Effector CD4-positive, alpha-beta T cell (primary cell): ENCODE measurements around the gene PER1.
"Not testable (repeated sequence)": the region's sequence is repeated elsewhere in the genome, so short reads cannot be mapped to it uniquely, and the experiment has no call there.

ENCODE experiments used
- DNase-seq: peaks from one replicate; pipeline ENCODE4 v3.0.0-alpha.2; 2020
- total RNA-seq: gene quantifications from one replicate; lab custom pipeline; 2026; lab: John Stamatoyannopoulos, UW

PER1 gene
- total RNA-seq: 689 reads per million, percentile 99 among the genes with 10 or more reads in this experiment

DNA sequence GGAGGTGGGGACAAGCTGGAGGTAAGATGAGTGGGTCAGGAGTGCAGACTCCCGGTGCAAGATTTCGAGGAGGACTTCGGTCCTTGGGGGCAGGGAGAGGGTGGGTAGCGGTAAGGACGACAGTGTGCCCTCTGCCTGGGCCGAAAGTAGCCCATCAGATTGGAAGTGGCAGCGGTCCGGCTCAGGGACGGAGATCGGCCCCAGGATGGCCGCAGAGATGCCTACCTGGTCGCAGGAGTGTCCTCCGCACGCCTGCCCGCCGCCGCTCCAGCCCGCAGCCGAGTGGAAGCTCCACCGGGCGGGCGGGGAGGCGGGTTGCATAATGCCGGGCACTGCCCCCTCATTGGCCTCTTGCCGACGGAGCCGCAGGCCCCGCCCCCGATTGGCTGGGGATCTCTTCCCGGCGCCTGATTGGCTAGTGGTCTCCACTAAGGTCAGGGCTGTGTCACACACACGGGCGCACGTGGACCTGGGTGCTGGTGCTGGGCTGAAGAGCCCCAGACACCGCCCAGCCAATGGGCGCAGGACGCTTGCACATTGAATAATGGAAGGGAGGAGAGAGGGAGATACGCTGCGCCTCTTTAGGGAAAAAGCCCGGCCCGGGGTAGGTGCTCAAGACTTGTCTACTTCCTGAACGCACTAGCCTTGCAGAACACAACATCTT is at the start of gene PER1:
PER1 (minus strand) TSS at position 293 of the 664 bp plus-strand sequence. CDS start 1,698 bp downstream, outside the sequence.
- DNase-seq: peak; percentile 80

DNA sequence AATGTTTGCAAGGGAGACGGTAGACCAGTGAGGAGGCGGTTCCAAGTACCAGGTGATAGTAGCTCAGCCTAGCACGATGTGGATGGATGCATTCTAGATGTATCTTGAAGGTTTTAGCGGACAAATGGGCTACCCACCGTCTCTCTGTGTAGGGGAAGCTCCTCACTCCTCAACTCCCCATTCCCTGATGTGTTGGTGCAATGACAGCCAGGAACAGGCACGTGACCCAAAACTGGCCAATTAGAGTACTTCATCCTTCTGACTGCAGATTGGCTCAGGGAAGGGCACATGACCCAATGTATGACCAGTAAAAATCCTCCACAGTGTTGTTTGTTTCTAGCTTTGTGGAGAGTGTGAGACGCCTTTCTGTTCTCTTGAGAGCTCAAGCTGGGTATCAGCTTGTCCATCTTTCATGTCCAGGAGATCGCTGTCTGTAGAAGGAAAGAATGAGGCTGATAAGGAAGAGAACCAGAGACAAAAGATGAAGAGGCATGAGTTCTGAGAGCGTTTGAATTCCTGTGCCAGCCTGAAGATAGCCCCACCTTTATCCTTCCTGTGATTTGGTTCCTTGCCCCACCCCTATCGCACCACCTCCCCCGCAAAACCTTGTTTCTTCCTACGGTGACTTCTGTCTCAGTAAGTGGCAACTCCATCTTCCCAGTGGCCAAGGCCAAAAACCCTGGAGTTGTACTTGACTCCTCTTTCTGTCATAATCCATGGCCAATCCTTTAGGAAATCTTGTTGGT is 40.0 kb upstream of the PER1 start:
- DNase-seq: peak; percentile 28

- DNase-seq: no peak
Observed at GRCh38 chr17:8190506-8190905, 38.3 kb upstream of the PER1 start.

DNA sequence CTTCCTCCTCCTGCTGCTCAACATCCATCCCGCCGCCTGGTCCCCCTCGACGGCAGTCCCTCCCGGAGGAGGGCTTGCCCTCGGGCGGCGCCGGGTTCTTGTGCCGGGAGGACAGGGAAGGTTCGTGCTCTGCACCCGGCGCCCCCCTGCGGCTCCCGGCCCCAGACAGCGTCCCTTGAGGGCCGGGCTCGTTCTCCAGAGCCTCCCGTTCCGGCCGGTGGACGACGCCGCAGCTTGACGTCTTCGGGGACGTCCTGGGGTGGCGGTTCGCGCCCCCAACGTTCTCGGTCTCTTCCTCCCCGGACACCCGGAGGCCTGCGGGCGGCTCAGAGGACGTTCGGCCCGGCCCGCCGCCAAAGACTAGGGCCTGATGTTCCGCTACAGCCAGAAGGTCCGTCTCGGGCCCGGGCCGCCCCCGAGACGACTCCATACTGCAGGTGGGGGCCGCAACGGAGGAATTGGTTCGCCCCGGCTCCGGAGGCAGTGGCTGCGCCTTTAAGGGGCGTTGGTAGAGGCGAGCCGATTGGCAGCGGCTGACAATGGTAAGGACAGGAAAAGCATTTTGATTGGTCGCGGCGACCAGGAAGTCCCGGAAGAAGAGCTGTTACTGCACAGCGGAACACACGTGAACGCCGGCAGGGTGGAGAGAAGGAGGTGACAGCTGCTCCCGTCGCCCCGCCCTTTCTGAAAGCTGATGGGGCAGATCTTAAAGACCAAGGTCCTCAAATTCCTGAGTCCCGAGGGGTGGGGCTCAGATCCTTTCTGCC is 37.7 kb upstream of the PER1 start, which contains the start of gene BORCS6:
BORCS6 (minus strand) TSS at position 470 of the 767 bp plus-strand sequence; CDS start at position 430, 40 bp downstream.
- DNase-seq: peak; percentile 93

DNA sequence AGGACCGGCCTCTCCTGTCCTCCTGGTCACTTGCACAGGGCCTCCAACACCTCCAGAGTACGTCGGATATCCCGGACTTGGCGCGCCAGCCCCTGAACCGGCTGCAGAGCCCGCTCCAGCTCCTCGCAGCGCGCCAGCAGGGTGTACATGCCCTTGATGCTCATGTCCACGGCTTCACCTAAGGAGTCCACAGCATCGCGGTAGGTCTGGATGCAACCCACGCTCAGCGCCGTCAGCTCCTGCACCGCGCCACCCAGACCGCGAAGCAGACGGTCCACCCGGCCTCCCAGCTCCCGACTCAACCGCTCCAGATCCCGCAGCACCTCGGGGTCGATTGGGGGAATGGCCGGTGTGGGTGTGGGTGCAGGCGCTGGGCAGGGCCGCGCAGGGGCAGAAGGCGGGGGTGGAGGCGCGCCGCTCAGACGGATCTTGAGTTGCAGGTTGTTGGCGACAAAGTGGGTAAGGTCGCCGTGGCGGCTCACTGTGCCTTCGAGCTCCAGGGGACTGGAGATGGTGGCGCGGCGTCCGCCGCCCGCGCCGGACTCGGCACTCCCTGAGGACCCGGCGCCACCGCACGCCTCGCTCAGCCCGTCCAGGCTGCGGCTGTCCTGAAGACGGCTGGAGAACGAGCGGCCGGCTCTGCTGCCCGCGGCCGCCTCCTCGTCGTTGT is 37.0 kb upstream of the PER1 start:
- no peak for DNase-seq

GRCh38 chr17:8188263-8188839 is 36.1 kb upstream of the PER1 start:
- no peak for DNase-seq

GRCh38 chr17:8187517-8188262 is 35.5 kb upstream of the PER1 start:
- peak; percentile 76 for DNase-seq

DNA sequence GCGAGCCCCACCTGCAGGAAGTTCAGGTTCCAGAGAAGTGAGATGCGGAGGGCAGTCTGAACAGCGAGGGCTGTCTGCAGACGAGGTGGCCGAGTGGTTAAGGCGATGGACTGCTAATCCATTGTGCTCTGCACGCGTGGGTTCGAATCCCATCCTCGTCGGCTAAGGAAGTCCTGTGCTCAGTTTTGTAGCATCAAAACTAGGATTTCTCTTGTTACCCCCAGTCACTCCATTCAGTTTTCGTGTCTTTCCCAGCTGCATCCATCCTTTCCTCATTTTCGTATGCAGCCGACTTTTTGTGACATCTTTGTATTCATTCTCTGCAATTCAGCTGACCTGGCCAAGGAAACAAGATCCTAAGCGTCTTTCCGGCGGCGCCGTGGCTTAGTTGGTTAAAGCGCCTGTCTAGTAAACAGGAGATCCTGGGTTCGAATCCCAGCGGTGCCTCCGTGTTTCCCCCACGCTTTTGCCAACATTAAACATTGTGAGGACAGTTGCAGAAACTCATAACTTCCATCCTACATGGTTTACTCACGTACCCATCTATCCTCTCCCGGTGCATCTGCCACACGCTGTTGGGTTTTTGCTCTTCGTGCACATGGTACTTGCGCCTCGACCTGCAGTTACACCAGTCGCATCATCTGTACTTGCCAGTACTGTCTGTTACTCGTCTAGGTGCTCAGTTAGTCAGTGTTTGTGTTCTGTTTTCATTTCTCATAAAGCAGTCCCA is 34.7 kb upstream of the PER1 start:
- DNase-seq: peak; percentile 75

GRCh38 chr17:8186446-8186786 is 34.2 kb upstream of the PER1 start:
- no peak for DNase-seq

- peak; percentile 83 for DNase-seq
Observed at GRCh38 chr17:8185582-8186445, 33.6 kb upstream of the PER1 start.

GRCh38 chr17:8176998-8177731 is 25.0 kb upstream of the PER1 start:
- DNase-seq: no peak

DNA sequence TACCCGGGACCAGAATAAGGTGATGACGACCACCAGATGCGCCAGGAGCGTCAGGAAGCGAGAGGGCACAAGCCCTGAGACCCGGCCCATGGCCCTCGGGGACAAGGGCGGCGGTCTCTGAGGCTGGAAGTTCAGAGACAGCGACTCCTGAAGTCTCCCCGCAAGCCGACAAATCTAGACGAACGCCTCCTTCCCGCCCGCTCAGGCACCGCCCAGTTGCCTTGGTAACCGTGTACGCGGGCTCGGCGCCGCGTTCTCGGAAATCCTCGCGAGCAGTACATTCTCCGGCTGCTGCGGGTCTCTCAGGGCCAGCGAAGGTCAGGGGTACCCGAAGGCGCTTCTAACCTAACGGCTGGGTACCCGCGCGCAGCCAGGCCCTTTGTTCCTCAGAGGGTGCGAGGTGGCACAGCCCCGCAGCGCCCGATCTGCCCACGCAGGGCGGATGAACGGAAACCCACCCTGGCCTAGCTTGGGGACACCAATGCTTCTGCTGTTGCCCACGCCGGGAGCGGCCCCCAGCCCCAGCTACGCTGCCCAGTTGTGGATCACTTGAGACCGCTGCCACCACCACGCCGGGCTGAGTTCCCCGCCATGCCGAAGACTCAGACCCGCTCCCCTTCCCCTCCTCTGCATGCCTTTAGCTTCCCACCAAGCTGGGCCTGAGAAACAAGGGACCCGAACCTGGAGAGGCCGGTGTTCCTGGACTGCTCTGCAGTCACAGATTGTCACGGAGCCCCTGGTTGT is 24.2 kb upstream of the PER1 start, which contains the start of gene TMEM107:
TMEM107 (minus strand) TSS at position 184 of the 744 bp plus-strand sequence; CDS start at position 90, 94 bp downstream.
- DNase-seq: peak; percentile 87

- DNase-seq: no peak
Observed at GRCh38 chr17:8175795-8176196, 23.6 kb upstream of the PER1 start.

DNA sequence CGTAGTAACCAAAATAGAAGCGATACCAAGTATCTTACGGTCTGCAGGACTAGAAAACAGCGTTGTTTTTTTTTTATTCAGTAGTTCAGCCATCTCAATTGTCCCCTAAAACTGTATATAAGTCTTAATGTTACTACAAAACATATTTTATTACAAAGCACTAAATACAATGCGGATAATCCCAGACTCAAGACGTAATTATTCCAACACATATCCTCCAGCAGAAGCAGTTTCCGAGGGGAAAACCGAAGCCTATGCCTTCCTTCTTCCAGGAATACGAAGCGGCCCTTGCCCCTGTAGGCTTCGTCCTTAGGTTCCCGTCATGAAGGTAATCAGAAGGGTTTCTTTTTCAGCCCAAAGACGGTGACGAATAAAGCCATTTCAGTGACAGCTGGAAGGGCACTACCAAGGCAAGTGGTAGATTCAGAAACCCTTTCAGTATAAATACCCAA is 21.7 kb upstream of the PER1 start:
- DNase-seq: no peak

- DNase-seq: peak; percentile 76
Observed at GRCh38 chr17:8173056-8173870, 21.1 kb upstream of the PER1 start.

GRCh38 chr17:8170186-8170585 is 18.0 kb upstream of the PER1 start:
- not testable (repeated sequence) for DNase-seq

DNA sequence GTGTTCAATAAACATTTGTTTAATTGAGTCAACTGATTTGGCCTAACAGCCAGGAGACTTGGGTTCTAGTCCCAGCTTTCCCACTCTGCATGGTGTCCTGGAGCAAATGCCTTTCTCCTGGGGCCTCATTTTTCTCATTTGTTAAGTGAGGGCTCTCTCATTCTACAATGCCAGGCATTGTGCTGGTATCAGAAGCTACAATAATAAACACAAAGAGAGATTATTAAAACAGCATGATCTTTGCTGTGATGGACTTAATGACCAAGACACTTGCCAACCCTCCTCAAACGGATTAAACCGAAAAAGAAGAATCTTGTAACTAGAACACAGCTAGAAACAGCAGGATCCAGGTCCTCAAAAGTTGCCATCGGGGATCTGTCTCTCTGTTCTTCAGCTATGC is 15.3 kb upstream of the PER1 start:
- DNase-seq: no peak
